HG02798 (cell line): ENCODE results near the gene CLEC1B.
"Not testable (repeated sequence)": the region's sequence is repeated elsewhere in the genome, so short reads cannot be mapped to it uniquely, and the experiment has no call there.

ENCODE experiments used
- ATAC-seq: cut with Tn5 transposase; IDR thresholded peaks from one replicate; pipeline ENCODE4 v1.9.1; 2021; ENCODE audit warnings: mild to moderate bottlenecking; ENCODE audit not compliant: unreplicated experiment, poor library complexity

Gene CLEC1B

DNA sequence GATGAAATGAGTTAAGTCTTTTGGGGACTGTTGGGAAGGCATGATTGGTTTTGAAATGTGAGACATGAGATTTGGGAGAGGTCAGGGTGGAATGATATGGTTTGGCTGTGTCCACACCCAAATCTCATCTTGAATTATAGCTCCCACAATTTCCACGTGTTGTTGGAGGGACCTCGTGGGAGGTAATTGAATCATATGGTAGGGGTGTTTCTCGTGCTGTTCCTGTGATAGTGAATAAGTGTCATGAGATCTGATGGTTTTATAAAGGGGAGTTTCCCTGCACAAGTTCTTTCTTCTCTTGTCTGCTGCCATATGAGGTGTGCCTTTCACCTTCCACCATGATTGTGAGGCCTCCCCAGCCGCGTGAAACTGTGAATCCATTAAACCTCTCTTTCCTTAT, 22.3 kb downstream of the CLEC1B start:
- ATAC-seq: not testable (repeated sequence)

GRCh38 chr12:9975614-9976013, 23.3 kb downstream of the CLEC1B start:
- no peak for ATAC-seq

GRCh38 chr12:9974731-9975130, 24.2 kb downstream of the CLEC1B start:
- not testable (repeated sequence) for ATAC-seq

- no peak for ATAC-seq
These were observed 25.0 kb downstream of the CLEC1B start for GRCh38 chr12:9973949-9974348.

DNA sequence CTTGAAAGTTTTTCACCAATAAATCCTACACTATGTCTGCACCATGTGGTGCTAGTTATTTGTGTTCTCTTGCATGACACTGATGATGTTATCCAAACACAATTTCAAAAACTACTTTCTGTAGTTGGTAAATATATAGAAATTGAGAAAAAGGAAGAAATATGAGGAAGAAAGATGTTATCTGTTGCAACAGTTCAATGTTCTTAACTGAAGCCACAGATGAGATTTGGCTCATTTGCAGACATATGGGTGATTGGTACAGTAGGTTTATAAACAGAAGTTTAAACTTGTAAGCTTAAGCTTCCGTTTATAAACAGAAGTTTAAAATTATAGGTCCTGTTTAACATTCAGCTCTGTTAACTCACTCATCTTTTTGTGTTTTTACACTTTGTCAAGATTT, 27.7 kb downstream of the CLEC1B start, which contains the start of gene CLEC12A:
TSS of gene CLEC12A (plus strand) at position 229 of the 400 bp plus-strand sequence. CDS start 188 bp downstream, outside the sequence.
- no peak for ATAC-seq

- no peak for ATAC-seq
These were observed 29.2 kb downstream of the CLEC1B start for GRCh38 chr12:9969673-9970072.

DNA sequence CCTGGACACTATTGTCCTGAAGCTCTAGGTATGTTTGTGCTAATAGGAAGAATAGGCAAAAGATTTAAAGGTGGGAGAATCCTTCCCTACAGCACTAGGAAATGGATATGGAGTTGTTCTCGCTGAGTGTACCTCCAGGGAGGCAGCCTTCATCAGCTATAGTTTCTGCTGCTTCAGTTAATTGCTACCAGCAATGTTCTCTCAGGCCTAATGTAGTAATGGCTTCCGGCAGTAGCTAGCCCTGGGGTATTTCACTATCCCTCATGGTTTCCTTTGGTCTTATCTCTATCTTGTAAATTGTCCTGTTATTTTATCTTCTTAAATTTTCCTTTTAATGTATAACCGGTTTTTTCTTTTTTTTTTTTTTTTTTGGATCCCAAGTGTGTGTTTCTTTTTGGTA, 37.0 kb downstream of the CLEC1B start:
- no peak for ATAC-seq

GRCh38 chr12:9961106-9961505, 37.8 kb downstream of the CLEC1B start:
- no peak for ATAC-seq

DNA sequence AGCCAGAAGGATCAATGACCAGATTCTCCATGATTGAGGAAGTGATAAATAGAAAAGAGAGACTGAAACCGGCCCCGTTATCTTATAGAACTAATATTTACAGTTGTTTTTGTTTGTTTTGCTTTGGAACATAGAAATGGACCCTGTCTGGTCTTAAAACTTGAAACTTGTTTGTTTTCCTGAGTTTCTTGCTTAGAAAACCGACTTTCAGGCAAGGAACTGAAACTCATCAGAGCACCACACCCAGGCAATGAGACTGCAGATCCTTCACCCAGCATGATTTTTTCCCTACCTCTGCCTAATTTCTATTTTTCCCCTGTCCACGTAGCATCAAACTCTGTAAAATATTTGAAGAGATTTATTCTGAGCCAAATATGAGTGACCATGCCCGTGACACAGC, 38.3 kb downstream of the CLEC1B start:
- no peak for ATAC-seq

GRCh38 chr12:9957834-9958233, 41.1 kb downstream of the CLEC1B start:
- ATAC-seq: no peak

- not testable (repeated sequence) for ATAC-seq
These were observed 45.8 kb downstream of the CLEC1B start for GRCh38 chr12:9952954-9953729.

GRCh38 chr12:9951026-9951675, 47.8 kb downstream of the CLEC1B start:
- ATAC-seq: no peak

GRCh38 chr12:9948606-9949296, 50.2 kb downstream of the CLEC1B start:
- peak; percentile 97 for ATAC-seq

DNA sequence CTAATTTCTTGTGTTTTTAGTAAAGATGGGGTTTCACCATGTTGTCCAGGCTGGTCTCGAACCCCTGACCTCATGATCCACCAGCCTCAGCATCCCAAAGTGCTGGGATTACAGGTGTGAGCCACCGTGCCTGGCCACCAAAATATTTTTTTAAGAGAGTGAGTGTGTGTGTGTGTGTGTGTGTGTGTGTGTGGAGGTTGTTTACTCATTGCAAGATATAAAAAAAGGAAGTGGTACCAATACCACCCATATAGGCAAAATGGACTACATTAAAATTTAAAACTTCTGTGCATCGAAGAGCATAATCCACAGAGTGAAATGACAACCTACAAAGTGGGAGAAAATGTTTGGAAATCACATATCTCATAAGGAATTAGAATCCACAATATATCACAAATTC, 51.2 kb downstream of the CLEC1B start:
- ATAC-seq: no peak

GRCh38 chr12:9944391-9944790, 54.5 kb downstream of the CLEC1B start:
- no peak for ATAC-seq

DNA sequence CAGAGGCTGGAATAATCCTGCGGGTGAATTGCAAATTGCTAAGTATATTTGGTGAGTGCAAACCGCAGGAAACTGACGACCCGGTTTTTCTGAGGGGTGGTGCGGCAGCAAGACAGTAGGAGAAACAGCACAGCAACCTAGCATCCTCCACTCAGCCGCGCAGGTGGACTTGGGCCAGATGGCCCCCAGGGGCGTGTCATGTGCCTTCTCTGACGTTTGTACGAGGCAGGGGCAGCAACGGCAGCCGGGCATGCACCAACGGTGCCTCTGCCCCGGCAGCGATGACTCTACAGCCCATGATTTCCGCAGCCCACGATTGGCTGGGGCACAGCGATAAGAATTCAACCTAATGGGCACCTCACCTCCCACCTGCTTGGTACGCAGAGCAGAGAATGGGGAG, 55.7 kb downstream of the CLEC1B start:
- ATAC-seq: no peak
